ENCODE measurements around the gene IFT88.

The IFT88 gene

GRCh38 chr13:20709369-20709768 lies 142.4 kb downstream of the IFT88 start:
- no peaks in the 10 kb centered on the region for H3K27me3 ChIP-seq
- H3K4me1 ChIP-seq: no peaks in the 10 kb centered on the region
- H3K36me3 ChIP-seq: no peaks in the 10 kb centered on the region
- no peak overlapping the region for H3K4me2 ChIP-seq
- no peaks in the 10 kb centered on the region for H4K20me1 ChIP-seq
- H3K9me3 ChIP-seq: no peaks in the 10 kb centered on the region
- TF ChIP-seq Cebpa-rat (IDR thresholded peaks at IDR 0.05): no peak
- no peak overlapping the region for H3K27ac ChIP-seq
- no peak overlapping the region for H3K4me3 ChIP-seq
- no peak overlapping the region for H3K9ac ChIP-seq

GRCh38 chr13:20709782-20710181 lies 142.8 kb downstream of the IFT88 start:
- no peaks in the 10 kb centered on the region for H3K4me1 ChIP-seq
- H3K9ac ChIP-seq: no peak overlapping the region
- no peaks in the 10 kb centered on the region for H3K36me3 ChIP-seq
- H4K20me1 ChIP-seq: no peaks in the 10 kb centered on the region
- TF ChIP-seq Cebpa-rat (IDR thresholded peaks at IDR 0.05): no peak
- H3K4me3 ChIP-seq: no peak overlapping the region
- H3K27me3 ChIP-seq: no peaks in the 10 kb centered on the region
- no peak overlapping the region for H3K4me2 ChIP-seq
- H3K27ac ChIP-seq: no peak overlapping the region
- no peaks in the 10 kb centered on the region for H3K9me3 ChIP-seq

GRCh38 chr13:20711301-20712044 lies 144.5 kb downstream of the IFT88 start:
- no peak for TF ChIP-seq Cebpa-rat (IDR thresholded peaks at IDR 0.05)
- Histone ChIP-seq H4K20me1 (no peaks in the 10 kb centered on the region), H3K4me2 (no peak overlapping the region), H3K4me3 (no peak overlapping the region), H3K27ac (no peak overlapping the region), H3K27me3 (no peaks in the 10 kb centered on the region), H3K9ac (no peak overlapping the region), H3K36me3 (no peaks in the 10 kb centered on the region), H3K9me3 (no peaks in the 10 kb centered on the region), H3K4me1 (no peaks in the 10 kb centered on the region)

GRCh38 chr13:20713014-20713376 lies 146.0 kb downstream of the IFT88 start:
- no peaks in the 10 kb centered on the region for H3K27me3 ChIP-seq
- no peak for TF ChIP-seq Cebpa-rat (IDR thresholded peaks at IDR 0.05)
- no peaks in the 10 kb centered on the region for H3K9me3 ChIP-seq
- H3K9ac ChIP-seq: no peak overlapping the region
- H3K27ac ChIP-seq: no peak overlapping the region
- no peaks in the 10 kb centered on the region for H3K36me3 ChIP-seq
- no peaks in the 10 kb centered on the region for H4K20me1 ChIP-seq
- H3K4me1 ChIP-seq: no peaks in the 10 kb centered on the region
- no peak overlapping the region for H3K4me2 ChIP-seq
- no peak overlapping the region for H3K4me3 ChIP-seq

- H3K4me3 ChIP-seq: no peak overlapping the region
- no peaks in the 10 kb centered on the region for H3K36me3 ChIP-seq
- no peaks in the 10 kb centered on the region for H3K27me3 ChIP-seq
- no peak for TF ChIP-seq Cebpa-rat (IDR thresholded peaks at IDR 0.05)
- no peak overlapping the region for H3K9ac ChIP-seq
- no peak overlapping the region for H3K4me2 ChIP-seq
- H4K20me1 ChIP-seq: no peaks in the 10 kb centered on the region
- H3K27ac ChIP-seq: no peak overlapping the region
- no peaks in the 10 kb centered on the region for H3K4me1 ChIP-seq
- no peaks in the 10 kb centered on the region for H3K9me3 ChIP-seq
Measured at GRCh38 chr13:20713751-20714150, 146.8 kb downstream of the IFT88 start.

- Histone ChIP-seq H3K36me3 (no peaks in the 10 kb centered on the region), H3K9me3 (no peaks in the 10 kb centered on the region), H3K27ac (no peak overlapping the region), H3K4me2 (no peak overlapping the region), H3K27me3 (no peaks in the 10 kb centered on the region), H3K4me1 (no peaks in the 10 kb centered on the region), H3K9ac (no peak overlapping the region), H3K4me3 (no peak overlapping the region), H4K20me1 (no peaks in the 10 kb centered on the region)
- TF ChIP-seq Cebpa-rat (IDR thresholded peaks at IDR 0.05): no peak
Measured at GRCh38 chr13:20714161-20714560, 147.2 kb downstream of the IFT88 start.

- H3K9ac ChIP-seq: no peak overlapping the region
- no peaks in the 10 kb centered on the region for H3K4me1 ChIP-seq
- H3K9me3 ChIP-seq: no peaks in the 10 kb centered on the region
- no peaks in the 10 kb centered on the region for H3K27me3 ChIP-seq
- no peaks in the 10 kb centered on the region for H4K20me1 ChIP-seq
- no peaks in the 10 kb centered on the region for H3K36me3 ChIP-seq
- no peak overlapping the region for H3K27ac ChIP-seq
- TF ChIP-seq Cebpa-rat (IDR thresholded peaks at IDR 0.05): no peak
- no peak overlapping the region for H3K4me3 ChIP-seq
- H3K4me2 ChIP-seq: no peak overlapping the region
Measured at GRCh38 chr13:20714563-20715329, 147.8 kb downstream of the IFT88 start.

- H3K27ac ChIP-seq: no peak overlapping the region
- no peak overlapping the region for H3K9ac ChIP-seq
- no peak overlapping the region for H3K4me2 ChIP-seq
- H3K27me3 ChIP-seq: no peaks in the 10 kb centered on the region
- no peaks in the 10 kb centered on the region for H3K9me3 ChIP-seq
- TF ChIP-seq Cebpa-rat (IDR thresholded peaks at IDR 0.05): no peak
- H3K4me3 ChIP-seq: no peak overlapping the region
- H3K4me1 ChIP-seq: no peaks in the 10 kb centered on the region
- H3K36me3 ChIP-seq: no peaks in the 10 kb centered on the region
- no peaks in the 10 kb centered on the region for H4K20me1 ChIP-seq
Measured at GRCh38 chr13:20715330-20715712, 148.4 kb downstream of the IFT88 start.

- no peak overlapping the region for H3K4me2 ChIP-seq
- H3K9ac ChIP-seq: no peak overlapping the region
- H3K9me3 ChIP-seq: no peaks in the 10 kb centered on the region
- H3K4me1 ChIP-seq: 0 out of 2 replicates have a peak, but pooled peaks cover 3% of the 10 kb centered on the region
- H3K27me3 ChIP-seq: no peaks in the 10 kb centered on the region
- H3K36me3 ChIP-seq: no peaks in the 10 kb centered on the region
- no peak overlapping the region for H3K4me3 ChIP-seq
- no peaks in the 10 kb centered on the region for H4K20me1 ChIP-seq
- TF ChIP-seq Cebpa-rat (IDR thresholded peaks at IDR 0.05): no peak
- H3K27ac ChIP-seq: no peak overlapping the region
Measured at GRCh38 chr13:20716951-20717350, 150.0 kb downstream of the IFT88 start.

Data from BLaER1 (cell line).